Endothelial cell of umbilical vein (primary cell): Measurements from ENCODE around the gene LONRF2. TPM values are rescaled to one million over a fixed set of nuclear protein-coding genes. Genes with fewer than 3 reads are reported as not detected.

ENCODE experiments used
- BruUV-seq: library from RNA; stranded (reverse); fragments of 400-500 nt; replicated peaks from 2 replicates; lab custom pipeline; 2021; lab: Mats Ljungman, UMichigan
- CTCF ChIA-PET: fragments of 300-600, 350-600 bp; sonication (Branson Sonifier 250); formaldehyde crosslinking; loops from one replicate; lab custom pipeline; 2021; ENCODE audit warnings: antibody characterized with exemption, inconsistent platforms; lab: Charles Lee
- POLR2A ChIA-PET: fragments of 300-600, 350-600 bp; sonication (Branson Sonifier 250); formaldehyde crosslinking; loops from one replicate; lab custom pipeline; 2021; ENCODE audit warnings: antibody characterized with exemption, inconsistent platforms; lab: Charles Lee
- DNase-seq: peaks from one replicate; pipeline ENCODE4 v3.0.0-alpha.2; 2011; ENCODE audit warnings: low read depth, low spot score
- FAIRE-seq: peaks from 2 replicates; lab custom pipeline; 2011; peaks lifted over from hg19 to GRCh38; lab: Jason Lieb, UNC
- H2AFZ ChIP-seq: 2 replicates; pipeline ENCODE4 v1.6.0; 2012; ENCODE audit warnings: low read depth, low read length, control low read depth, inconsistent platforms
- H3K27ac ChIP-seq: 2 replicates; pipeline ENCODE4 v1.5.1; 2011; ENCODE audit warnings: low read depth, mild to moderate bottlenecking, control low read depth, low read length, moderate library complexity; ENCODE audit not compliant: insufficient read depth
- H3K27me3 ChIP-seq, 2 experiments: 2 replicates each; pipeline versions ENCODE4 v1.6.0 to v1.6.1; 2011; ENCODE audit warnings: low read length in 2 of 2, mixed read lengths in 1 of 2; ENCODE audit not compliant: control insufficient read depth in 2 of 2, insufficient read depth in 2 of 2
- H3K36me3 ChIP-seq, 2 experiments: 2 replicates in 1 of 2; 3 replicates in 1 of 2; pipeline ENCODE4 v1.5.1; 2011; ENCODE audit warnings: low read length in 2 of 2, mild to moderate bottlenecking in 1 of 2, moderate library complexity in 1 of 2; ENCODE audit not compliant: control insufficient read depth in 2 of 2, insufficient read depth in 2 of 2; ENCODE audit errors: extremely low read depth in 1 of 2
- H3K4me1 ChIP-seq: 3 replicates; pipeline ENCODE4 v1.5.1; 2011; ENCODE audit warnings: mild to moderate bottlenecking, low read length; ENCODE audit not compliant: control insufficient read depth, insufficient read depth; ENCODE audit errors: extremely low read depth
- H3K4me2 ChIP-seq: 2 replicates; pipeline ENCODE4 v1.6.1; 2011; ENCODE audit warnings: low read length, control low read depth, mixed read lengths; ENCODE audit not compliant: insufficient read depth
- H3K4me3 ChIP-seq, 3 experiments: fragments of 200-600 bp in 1 of 3; sonication (generic), shearing (Covaris generic) in 1 of 3; replicated peaks in 1 of 3; 2 replicates each; pipeline ENCODE4 v1.5.1; 2011 to 2016; ENCODE audit warnings: control low read depth in 3 of 3, low read length in 3 of 3, mild to moderate bottlenecking in 2 of 3, inconsistent platforms in 1 of 3, low read depth in 1 of 3, moderate library complexity in 1 of 3; ENCODE audit not compliant: insufficient read depth in 1 of 3
- H3K79me2 ChIP-seq: 2 replicates; pipeline ENCODE4 v1.6.0; 2012; ENCODE audit warnings: low read length, inconsistent platforms; ENCODE audit not compliant: control insufficient read depth, insufficient read depth
- H3K9ac ChIP-seq: replicated peaks from 2 replicates; pipeline ENCODE3; 2011; ENCODE audit warnings: low read length, control low read depth; ENCODE audit not compliant: insufficient read depth; ENCODE audit errors: extremely low read depth
- H3K9me1 ChIP-seq: replicated peaks from 3 replicates; pipeline ENCODE4 v1.6.0; 2011; ENCODE audit warnings: mild to moderate bottlenecking, low read length; ENCODE audit not compliant: control insufficient read depth, insufficient read depth; ENCODE audit errors: extremely low read depth
- H3K9me3 ChIP-seq: replicated peaks from 2 replicates; pipeline ENCODE4 v1.5.1; 2012; ENCODE audit warnings: low read length, inconsistent platforms; ENCODE audit not compliant: control insufficient read depth, insufficient read depth
- H4K20me1 ChIP-seq: replicated peaks from 2 replicates; pipeline ENCODE3; 2011; ENCODE audit warnings: mild to moderate bottlenecking, low read length; ENCODE audit not compliant: control insufficient read depth, insufficient read depth; ENCODE audit errors: extremely low read depth
- CTCF ChIP-seq, 2 donors: IDR thresholded peaks; 1 replicate in 1 of 2; 2 replicates in 1 of 2; pipeline ENCODE4 v1.5.1; 2011; ENCODE audit warnings: low read length in 2 of 2, mild to moderate bottlenecking in 2 of 2, moderate library complexity in 2 of 2, control low read depth in 1 of 2, inconsistent platforms in 1 of 2, low read depth in 1 of 2; ENCODE audit not compliant: insufficient read depth in 1 of 2; ENCODE audit errors: extremely low read depth in 1 of 2
- EZH2 ChIP-seq: IDR thresholded peaks from 2 replicates; pipeline ENCODE4 v1.6.1; 2012; ENCODE audit warnings: borderline replicate concordance, low read depth, mild to moderate bottlenecking, moderate library complexity, low read length, inconsistent platforms; ENCODE audit not compliant: severe bottlenecking
- GATA2 ChIP-seq: IDR thresholded peaks from 2 replicates; pipeline ENCODE4 v1.7.0; 2011; ENCODE audit warnings: low read depth, mild to moderate bottlenecking, moderate library complexity, mixed read lengths, low read length; ENCODE audit not compliant: insufficient read length, insufficient read depth
- JUN ChIP-seq: IDR thresholded peaks from 2 replicates; pipeline ENCODE4 v1.6.1; 2011; ENCODE audit warnings: borderline replicate concordance, low read depth; ENCODE audit not compliant: insufficient read length, insufficient read depth
- MAX ChIP-seq: IDR thresholded peaks from 2 replicates; pipeline ENCODE4 v1.6.1; 2011; ENCODE audit not compliant: insufficient read depth, insufficient read length
- MYC ChIP-seq: IDR thresholded peaks from one replicate; pipeline ENCODE4 v1.6.1; 2011; ENCODE audit warnings: mild to moderate bottlenecking, low read depth, low read length
- POLR2A ChIP-seq: IDR thresholded peaks from 2 replicates; pipeline ENCODE4 v1.6.1; 2012; ENCODE audit warnings: low read depth, mild to moderate bottlenecking, control low read depth, low read length
- POLR2AphosphoS5 ChIP-seq: IDR thresholded peaks from 2 replicates; pipeline ENCODE4 v1.6.1; 2012; ENCODE audit warnings: low read depth, mild to moderate bottlenecking, control low read depth, low read length, moderate library complexity; ENCODE audit not compliant: insufficient read depth
- dilution Hi-C: fragments of 300-500 bp; cut with MboI; formaldehyde crosslinking; loops from one replicate; pipeline ENCODE4 v1.15.0; 2019; ENCODE audit warnings: low sequenced_read_pairs; ENCODE audit not compliant: extremely low pct_ligation_motif_present
- intact Hi-C: fragments of 100-400 bp; cut with micrococcal nuclease; formaldehyde crosslinking; loops from one replicate; pipeline ENCODE4 v1.10.0; 2022
- polyA plus RNA-seq, 4 experiments: library from polyadenylated mRNA; depleted of rRNA in 3 of 4; stranded (reverse) in 3 of 4; unstranded in 1 of 4; fragments of >200 nt; gene quantifications; 2 replicates each; pipeline versions ENCODE4 v1.2.1 to v1.2.3, GENCODE V29; 2011 to 2012; ENCODE audit warnings: missing spikeins in 1 of 4
- total RNA-seq: library from RNA; stranded (reverse); gene quantifications from 2 replicates; pipeline ENCODE4 v1.2.3, GENCODE V29; 2021

LONRF2 gene
- total and polyA plus RNA-seq, 2 donors (not counting 3 experiments of a cell fraction or from before 2014, with no cell fraction given): 0.03 TPM; not detected in 1

GRCh38 chr2:100294162-100294497 lies 28.2 kb downstream of the LONRF2 start:
- no peak overlapping the region for H2AFZ ChIP-seq
- H3K27me3 ChIP-seq: peaks cover 7 to 9% of the 10 kb centered on the region in 2 experiments
- FAIRE-seq (no peak), DNase-seq (no peak)
- no TSS peak for BruUV-seq
- POLR2A ChIA-PET: no interaction called here
- H3K9ac ChIP-seq: no peak overlapping the region
- H3K4me2 ChIP-seq: no peak overlapping the region
- TF ChIP-seq MYC (no peak), EZH2 (no peak), POLR2AphosphoS5 (no peak), MAX (no peak), CTCF (IDR thresholded peaks at IDR 0.05; ENCODE audit: extremely low read depth in 1 of 2, insufficient read depth in 1 of 2, low read depth in 1 of 2, low read length in 2 of 2) (no peak), GATA2 (no peak), JUN (no peak), POLR2A (no peak)
- no peaks in the 10 kb centered on the region for H3K36me3 ChIP-seq
- H3K9me3 ChIP-seq: no peaks in the 10 kb centered on the region
- H3K27ac ChIP-seq: no peak overlapping the region
- H3K4me3 ChIP-seq: no peak overlapping the region
- no peaks in the 10 kb centered on the region for H3K79me2 ChIP-seq
- intact Hi-C loops: no loop called here
- no peaks in the 10 kb centered on the region for H4K20me1 ChIP-seq
- CTCF ChIA-PET: no interaction called here
- peaks cover 3% of the 10 kb centered on the region for H3K4me1 ChIP-seq
- H3K9me1 ChIP-seq: no peaks in the 10 kb centered on the region
- dilution Hi-C loops: no loop called here
